Ovary (tissue), 3 donors: ENCODE results near the gene PET100.

ENCODE experiments used
- CTCF ChIP-seq, 3 donors: fragments of 450-650 bp in 2 of 3; fragments of 200-600 bp in 1 of 3; IDR thresholded peaks; one replicate each; pipeline versions ENCODE4 v1.5.1 to v1.8.0; 2016 to 2022; ENCODE audit warnings: antibody characterized with exemption in 3 of 3, mild to moderate bottlenecking in 1 of 3
- EP300 ChIP-seq: sonication (generic); formaldehyde crosslinking; IDR thresholded peaks from one replicate; pipeline ENCODE4 v1.6.1; 2017; ENCODE audit warnings: antibody characterized with exemption
- POLR2A ChIP-seq: fragments of 450-650 bp; IDR thresholded peaks from one replicate; pipeline ENCODE4 v1.6.1; 2017; ENCODE audit warnings: antibody characterized with exemption, mild to moderate bottlenecking, moderate library complexity
- donor health status: DM: no; HTN: no; CAD: no.

GRCh38 chr19:7663706-7664105 is 34.1 kb downstream of the PET100 start:
- TF ChIP-seq CTCF (IDR thresholded peaks at IDR 0.05) (no peak), POLR2A (no peak), EP300 (no peak)
